HepG2 (cell line): Measurements from ENCODE around the gene CD320. TPM values are rescaled to one million over a fixed set of nuclear protein-coding genes. Genes with fewer than 3 reads are reported as not detected.

Source experiments
- ATAC-seq: fragments of 200-7000 bp; cut with Tn5 transposase; 3 replicates; pipeline ENCODE4 v1.9.1; 2020; ENCODE audit warnings: mild to moderate bottlenecking, moderate library complexity
- BruUV-seq: library from RNA; stranded (reverse); fragments of 400-500 nt; replicated peaks from 2 replicates; lab custom pipeline; 2021; lab: Mats Ljungman, UMichigan
- CTCF ChIA-PET: fragments of 300-600 bp; formaldehyde crosslinking; extraction: SDS; loops from one replicate; lab custom pipeline; 2021; ENCODE audit warnings: low total read pairs, inconsistent platforms, low intra/inter-chr PET ratio; lab: Yijun Ruan, JAX
- POLR2A ChIA-PET: fragments of 350-600 bp; sonication (Branson Sonifier 250); formaldehyde crosslinking; loops from one replicate; lab custom pipeline; 2020; ENCODE audit warnings: antibody characterized with exemption, inconsistent platforms; lab: Yijun Ruan, JAX
- DNase-seq: peaks from one replicate; pipeline ENCODE4 v3.0.0-alpha.2; 2015; ENCODE audit warnings: low spot score
- FAIRE-seq: peaks from 3 replicates; lab custom pipeline; 2011; peaks lifted over from hg19 to GRCh38; lab: Jason Lieb, UNC
- H2AFZ ChIP-seq: one replicate; pipeline ENCODE4 v1.6.1; 2011; ENCODE audit warnings: low read length, inconsistent platforms
- H3K27ac ChIP-seq: fragments of 300-600 bp; 3 replicates; pipeline ENCODE4 v1.8.0; 2011; ENCODE audit warnings: mixed run types, mild to moderate bottlenecking, mixed read lengths, low read length, inconsistent platforms; ENCODE audit not compliant: insufficient read depth; ENCODE audit errors: extremely low read length
- H3K27me3 ChIP-seq, 2 experiments: fragments of 200-600 bp in 1 of 2; 2 replicates in 1 of 2; 3 replicates in 1 of 2; pipeline versions ENCODE4 v1.6.0 to v1.8.0; 2011; ENCODE audit warnings: low read length in 2 of 2, mild to moderate bottlenecking in 2 of 2, moderate library complexity in 2 of 2, inconsistent platforms in 1 of 2; ENCODE audit not compliant: insufficient read depth in 2 of 2, control insufficient read depth in 1 of 2
- H3K36me3 ChIP-seq, 2 experiments: fragments of 200-600 bp in 1 of 2; replicated peaks in 1 of 2; 2 replicates in 1 of 2; 3 replicates in 1 of 2; pipeline versions ENCODE4 v1.5.1 to v1.8.0; 2011; ENCODE audit warnings: low read length in 2 of 2, inconsistent platforms in 1 of 2; ENCODE audit not compliant: insufficient read depth in 2 of 2, control insufficient read depth in 1 of 2
- H3K4me1 ChIP-seq: 2 replicates; pipeline ENCODE4 v1.5.1; 2012; ENCODE audit warnings: low read length, inconsistent platforms; ENCODE audit not compliant: insufficient read depth
- H3K4me2 ChIP-seq: 2 replicates; pipeline ENCODE4 v1.6.0; 2011; ENCODE audit warnings: low read depth, low read length, inconsistent platforms
- H3K4me3 ChIP-seq, 3 experiments: fragments of 200-600 bp in 1 of 3; sonication (generic), shearing (Covaris generic) in 1 of 3; replicated peaks in 1 of 3; 2 replicates each; pipeline ENCODE4 v1.5.1; 2011 to 2016; ENCODE audit warnings: low read length in 3 of 3, inconsistent platforms in 2 of 3, low read depth in 2 of 3, mild to moderate bottlenecking in 2 of 3, control low read depth in 1 of 3, mixed read lengths in 1 of 3; ENCODE audit not compliant: insufficient read depth in 1 of 3
- H3K79me2 ChIP-seq: one replicate; pipeline ENCODE4 v1.6.1; 2011; ENCODE audit warnings: low read length, inconsistent platforms; ENCODE audit not compliant: insufficient read depth
- H3K9ac ChIP-seq: 2 replicates; pipeline ENCODE4 v1.6.0; 2011; ENCODE audit warnings: mild to moderate bottlenecking, low read depth, low read length, inconsistent platforms; ENCODE audit not compliant: insufficient read depth
- H3K9me3 ChIP-seq: 2 replicates; pipeline ENCODE4 v1.5.1; 2012; ENCODE audit warnings: mild to moderate bottlenecking, low read length
- H4K20me1 ChIP-seq: 2 replicates; pipeline ENCODE4 v1.6.0; 2011; ENCODE audit warnings: inconsistent platforms, mild to moderate bottlenecking, low read length, moderate library complexity; ENCODE audit not compliant: insufficient read depth
- BATF2 ChIP-seq: sonication (generic); formaldehyde crosslinking; IDR thresholded peaks from 2 replicates; pipeline ENCODE4 v1.8.0; 2022; ENCODE audit warnings: mild to moderate bottlenecking, missing genetic modification reagents, moderate library complexity
- HDAC2 ChIP-seq: sonication (generic); formaldehyde crosslinking; IDR thresholded peaks from 2 replicates; pipeline ENCODE4 v1.4.0; 2020; ENCODE audit warnings: missing genetic modification reagents
- PLRG1 ChIP-seq: fragments of 450-650 bp; conservative IDR thresholded peaks from 2 replicates; pipeline ENCODE4 v1.6.1; 2016
- RFX1 ChIP-seq: fragments of 450-650 bp; IDR thresholded peaks from 2 replicates; pipeline ENCODE4 v1.6.1; 2017
- SAFB2 ChIP-seq: sonication (generic); formaldehyde crosslinking; IDR thresholded peaks from 2 replicates; pipeline ENCODE4 v1.5.1; 2020; ENCODE audit warnings: missing genetic modification reagents, low read depth, mild to moderate bottlenecking, borderline replicate concordance
- SPEN ChIP-seq: sonication (generic); formaldehyde crosslinking; IDR thresholded peaks from 2 replicates; pipeline ENCODE4 v1.5.1; 2020; ENCODE audit warnings: low read depth, mild to moderate bottlenecking, missing genetic modification reagents
- TAF15 ChIP-seq: fragments of 200-400 bp; formaldehyde crosslinking; IDR thresholded peaks from one replicate; pipeline ENCODE4 v1.6.1; 2018; ENCODE audit warnings: mild to moderate bottlenecking, low read depth, low read length; ENCODE audit not compliant: poor library complexity, severe bottlenecking
- TFDP2 ChIP-seq: sonication (generic); formaldehyde crosslinking; IDR thresholded peaks from 2 replicates; pipeline ENCODE4 v1.4.0; 2020; ENCODE audit warnings: missing genetic modification reagents
- ZFP41 ChIP-seq: sonication (generic); formaldehyde crosslinking; IDR thresholded peaks from 2 replicates; pipeline ENCODE4 v1.4.0; 2020; ENCODE audit warnings: mild to moderate bottlenecking, missing genetic modification reagents, borderline replicate concordance
- ZNF460 ChIP-seq: sonication (generic); formaldehyde crosslinking; IDR thresholded peaks from 2 replicates; pipeline ENCODE4 v1.5.1; 2020; ENCODE audit warnings: missing genetic modification reagents, mild to moderate bottlenecking, borderline replicate concordance
- WGBS: methylation state at CpG from one replicate; pipeline ENCODE4 v1.1.6; 2017; ENCODE audit warnings: low lambda C conversion rate; 5-methylcytosine and 5-hydroxymethylcytosine counted together
- in situ Hi-C: cut with HindIII; loops from 2 replicates; pipeline ENCODE4 v1.10.0; 2017; ENCODE audit warnings: low pct_unique_long_range_greater_than_20kb; ENCODE audit not compliant: extremely low pct_ligation_motif_present
- intact Hi-C: fragments of 100-400 bp; cut with micrococcal nuclease; formaldehyde crosslinking; loops from one replicate; pipeline ENCODE4 v1.10.0; 2022; ENCODE audit not compliant: unreplicated experiment
- polyA plus RNA-seq, 8 experiments: library from polyadenylated mRNA; depleted of rRNA in 3 of 8; stranded (reverse) in 7 of 8; unstranded in 1 of 8; fragments of >200 nt; fragmentation: Illumina TruSeq in 4 of 8; extraction: Trizol in 4 of 8; gene quantifications; 2 replicates each; pipeline versions ENCODE4 v1.2.1 to v1.2.3, GENCODE V29; 2011 to 2016; ENCODE audit warnings: low read depth in 4 of 8, missing spikeins in 1 of 8, mixed read lengths in 1 of 8; ENCODE audit not compliant: insufficient read depth in 1 of 8
- total RNA-seq, 5 experiments: library from RNA; depleted of rRNA; stranded (reverse); fragments of >200 nt; fragmentation: Illumina TruSeq; extraction: Trizol; gene quantifications; 2 replicates each; pipeline ENCODE4 v1.2.3, GENCODE V29; 2016; ENCODE audit warnings: low read depth in 1 of 5
- TF ChIP-seq, protein P1 (sequence below): sonication (generic); formaldehyde crosslinking; IDR thresholded peaks from 2 replicates; pipeline ENCODE4 v1.4.0; 2020; ENCODE audit warnings: mild to moderate bottlenecking, missing genetic modification reagents
- TF ChIP-seq, protein P2 (sequence below): sonication (generic); formaldehyde crosslinking; IDR thresholded peaks from 2 replicates; pipeline ENCODE4 v1.5.1; 2020; ENCODE audit warnings: mild to moderate bottlenecking, missing genetic modification reagents

Gene CD320
- total and polyA plus RNA-seq, 2 of the 13 experiments (the other 11 are each of a cell fraction or from before 2014, with no cell fraction given), result 83.1 to 99.9 TPM

GRCh38 chr19:8332976-8333766 lies 25.0 kb upstream of the CD320 start:
- no peak; the same call in 2 of the 3 replicates for ATAC-seq
- Histone ChIP-seq H3K4me2 (peak overlapping the region; percentile 58; the same call in 1 of the 2 replicates), H4K20me1 (no peaks in the 10 kb centered on the region), H3K27ac (no peak overlapping the region), H3K36me3 (no peaks in the 10 kb centered on the region), H3K4me3 (peak overlapping the region in 1 of 3 experiments; percentile 23; a peak in 1 of 6 replicates), H3K9me3 (no peaks in the 10 kb centered on the region), H3K79me2 (no peaks in the 10 kb centered on the region), H3K27me3 (peaks cover 10 to 62% of the 10 kb centered on the region in 2 experiments), H2AFZ (no peak overlapping the region), H3K9ac (no peak overlapping the region), H3K4me1 (peaks cover 38% of the 10 kb centered on the region)
- in situ Hi-C loops, result no loop called here
- no peak for FAIRE-seq
- no peak for DNase-seq
- BruUV-seq, result no TSS peak
- intact Hi-C loops, result no loop called here
- ChIA-PET CTCF (no interaction called here), POLR2A (interaction anchor here (2.1 kb wide), 1 partner anchor 13 kb away, joined by 15 read pairs; the partner anchor contains the start of genes NDUFA7 and RPS28)
- WGBS, result 32% methylated on average over 31 of the region's 52 CpGs
- TF ChIP-seq TFDP2 (CRISPR knock-in tag) (no peak), SAFB2 (CRISPR knock-in tag) (no peak), RFX1 (no peak), ZNF460 (CRISPR knock-in tag) (no peak), ZFP41 (CRISPR knock-in tag) (no peak), PLRG1 (no peak), SPEN (CRISPR knock-in tag) (no peak), TAF15 (no peak), BATF2 (CRISPR knock-in tag) (no peak), HDAC2 (CRISPR knock-in tag) (no peak)
- TF ChIP-seq, protein P1, sequence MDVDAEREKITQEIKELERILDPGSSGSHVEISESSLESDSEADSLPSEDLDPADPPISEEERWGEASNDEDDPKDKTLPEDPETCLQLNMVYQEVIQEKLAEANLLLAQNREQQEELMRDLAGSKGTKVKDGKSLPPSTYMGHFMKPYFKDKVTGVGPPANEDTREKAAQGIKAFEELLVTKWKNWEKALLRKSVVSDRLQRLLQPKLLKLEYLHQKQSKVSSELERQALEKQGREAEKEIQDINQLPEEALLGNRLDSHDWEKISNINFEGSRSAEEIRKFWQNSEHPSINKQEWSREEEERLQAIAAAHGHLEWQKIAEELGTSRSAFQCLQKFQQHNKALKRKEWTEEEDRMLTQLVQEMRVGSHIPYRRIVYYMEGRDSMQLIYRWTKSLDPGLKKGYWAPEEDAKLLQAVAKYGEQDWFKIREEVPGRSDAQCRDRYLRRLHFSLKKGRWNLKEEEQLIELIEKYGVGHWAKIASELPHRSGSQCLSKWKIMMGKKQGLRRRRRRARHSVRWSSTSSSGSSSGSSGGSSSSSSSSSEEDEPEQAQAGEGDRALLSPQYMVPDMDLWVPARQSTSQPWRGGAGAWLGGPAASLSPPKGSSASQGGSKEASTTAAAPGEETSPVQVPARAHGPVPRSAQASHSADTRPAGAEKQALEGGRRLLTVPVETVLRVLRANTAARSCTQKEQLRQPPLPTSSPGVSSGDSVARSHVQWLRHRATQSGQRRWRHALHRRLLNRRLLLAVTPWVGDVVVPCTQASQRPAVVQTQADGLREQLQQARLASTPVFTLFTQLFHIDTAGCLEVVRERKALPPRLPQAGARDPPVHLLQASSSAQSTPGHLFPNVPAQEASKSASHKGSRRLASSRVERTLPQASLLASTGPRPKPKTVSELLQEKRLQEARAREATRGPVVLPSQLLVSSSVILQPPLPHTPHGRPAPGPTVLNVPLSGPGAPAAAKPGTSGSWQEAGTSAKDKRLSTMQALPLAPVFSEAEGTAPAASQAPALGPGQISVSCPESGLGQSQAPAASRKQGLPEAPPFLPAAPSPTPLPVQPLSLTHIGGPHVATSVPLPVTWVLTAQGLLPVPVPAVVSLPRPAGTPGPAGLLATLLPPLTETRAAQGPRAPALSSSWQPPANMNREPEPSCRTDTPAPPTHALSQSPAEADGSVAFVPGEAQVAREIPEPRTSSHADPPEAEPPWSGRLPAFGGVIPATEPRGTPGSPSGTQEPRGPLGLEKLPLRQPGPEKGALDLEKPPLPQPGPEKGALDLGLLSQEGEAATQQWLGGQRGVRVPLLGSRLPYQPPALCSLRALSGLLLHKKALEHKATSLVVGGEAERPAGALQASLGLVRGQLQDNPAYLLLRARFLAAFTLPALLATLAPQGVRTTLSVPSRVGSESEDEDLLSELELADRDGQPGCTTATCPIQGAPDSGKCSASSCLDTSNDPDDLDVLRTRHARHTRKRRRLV, result no peak
- TF ChIP-seq, protein P2, sequence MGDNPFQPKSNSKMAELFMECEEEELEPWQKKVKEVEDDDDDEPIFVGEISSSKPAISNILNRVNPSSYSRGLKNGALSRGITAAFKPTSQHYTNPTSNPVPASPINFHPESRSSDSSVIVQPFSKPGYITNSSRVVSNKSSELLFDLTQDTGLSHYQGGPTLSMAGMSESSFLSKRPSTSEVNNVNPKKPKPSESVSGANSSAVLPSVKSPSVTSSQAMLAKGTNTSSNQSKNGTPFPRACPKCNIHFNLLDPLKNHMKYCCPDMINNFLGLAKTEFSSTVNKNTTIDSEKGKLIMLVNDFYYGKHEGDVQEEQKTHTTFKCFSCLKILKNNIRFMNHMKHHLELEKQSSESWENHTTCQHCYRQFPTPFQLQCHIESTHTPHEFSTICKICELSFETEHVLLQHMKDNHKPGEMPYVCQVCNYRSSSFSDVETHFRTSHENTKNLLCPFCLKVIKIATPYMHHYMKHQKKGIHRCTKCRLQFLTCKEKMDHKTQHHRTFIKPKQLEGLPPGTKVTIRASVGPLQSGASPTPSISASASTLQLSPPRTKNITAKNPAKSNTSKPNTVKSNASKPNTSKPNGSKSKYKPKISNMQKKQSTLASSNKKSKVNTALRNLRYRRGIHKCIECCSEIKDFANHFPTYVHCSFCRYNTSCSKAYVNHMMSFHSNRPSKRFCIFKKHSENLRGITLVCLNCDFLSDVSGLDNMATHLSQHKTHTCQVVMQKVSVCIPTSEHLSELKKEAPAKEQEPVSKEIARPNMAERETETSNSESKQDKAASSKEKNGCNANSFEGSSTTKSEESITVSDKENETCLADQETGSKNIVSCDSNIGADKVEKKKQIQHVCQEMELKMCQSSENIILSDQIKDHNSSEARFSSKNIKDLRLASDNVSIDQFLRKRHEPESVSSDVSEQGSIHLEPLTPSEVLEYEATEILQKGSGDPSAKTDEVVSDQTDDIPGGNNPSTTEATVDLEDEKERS (CRISPR knock-in tag), result no peak
